Activated gamma-delta T cell (primary cell): ENCODE measurements around the gene PTPN1.
"Not testable (repeated sequence)": the region's sequence is repeated elsewhere in the genome, so short reads cannot be mapped to it uniquely, and the experiment has no call there.

Source experiments
- DNase-seq: peaks from one replicate; lab custom pipeline; 2025; lab: John Stamatoyannopoulos, UW

The PTPN1 gene

DNA sequence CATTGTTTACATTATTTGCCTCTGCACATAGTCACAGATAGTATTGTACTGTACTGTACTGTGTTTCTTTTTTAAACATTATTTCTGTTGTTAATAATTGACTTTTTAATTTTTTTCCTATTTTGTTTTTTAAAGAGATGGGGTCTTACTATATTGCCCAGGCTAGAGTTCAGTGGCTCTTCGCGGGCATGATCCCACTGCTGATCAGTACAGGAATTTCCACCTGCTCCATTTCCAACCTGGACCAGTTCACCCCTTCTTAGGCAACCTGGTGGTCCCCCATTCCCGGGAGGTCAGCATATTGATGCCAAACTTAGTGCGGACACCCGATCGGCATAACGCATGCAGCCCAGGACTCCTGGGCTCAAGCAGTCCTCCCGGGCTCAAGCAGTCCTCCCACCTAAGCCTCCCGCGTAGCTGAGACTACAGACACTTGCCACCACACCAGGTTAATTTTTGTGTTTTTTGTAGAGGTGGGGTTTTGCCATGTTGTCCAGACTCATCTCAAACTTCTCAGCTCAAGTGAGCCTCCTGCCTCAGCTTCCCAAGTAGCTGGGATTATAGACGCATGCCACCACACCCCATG lies 47.5 kb downstream of the PTPN1 start:
- no peak for DNase-seq

DNA sequence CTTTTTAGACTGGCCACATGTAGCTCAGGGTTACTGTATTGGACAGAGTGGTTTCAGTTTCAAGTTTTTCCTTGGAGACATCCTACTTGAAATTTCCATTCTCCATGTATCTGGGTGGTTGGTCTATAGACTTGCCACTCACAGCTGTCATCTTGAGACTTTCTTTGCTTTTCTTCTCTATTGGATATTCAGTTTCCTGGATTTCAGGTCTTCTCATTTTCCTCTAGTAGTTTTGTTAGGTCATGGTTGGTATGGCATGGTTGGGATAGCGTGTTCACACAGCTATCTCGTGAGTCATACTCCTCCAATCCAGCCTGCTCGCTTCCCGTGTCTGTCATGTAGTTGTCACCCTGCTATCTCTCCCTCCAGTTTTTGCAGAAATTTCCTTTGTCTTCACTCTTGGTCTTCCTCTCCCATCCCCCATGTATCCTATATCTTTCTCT lies 48.3 kb downstream of the PTPN1 start:
- no peak for DNase-seq

- DNase-seq = no peak
Observed at GRCh38 chr20:50559149-50559548, 49.0 kb downstream of the PTPN1 start.

DNA sequence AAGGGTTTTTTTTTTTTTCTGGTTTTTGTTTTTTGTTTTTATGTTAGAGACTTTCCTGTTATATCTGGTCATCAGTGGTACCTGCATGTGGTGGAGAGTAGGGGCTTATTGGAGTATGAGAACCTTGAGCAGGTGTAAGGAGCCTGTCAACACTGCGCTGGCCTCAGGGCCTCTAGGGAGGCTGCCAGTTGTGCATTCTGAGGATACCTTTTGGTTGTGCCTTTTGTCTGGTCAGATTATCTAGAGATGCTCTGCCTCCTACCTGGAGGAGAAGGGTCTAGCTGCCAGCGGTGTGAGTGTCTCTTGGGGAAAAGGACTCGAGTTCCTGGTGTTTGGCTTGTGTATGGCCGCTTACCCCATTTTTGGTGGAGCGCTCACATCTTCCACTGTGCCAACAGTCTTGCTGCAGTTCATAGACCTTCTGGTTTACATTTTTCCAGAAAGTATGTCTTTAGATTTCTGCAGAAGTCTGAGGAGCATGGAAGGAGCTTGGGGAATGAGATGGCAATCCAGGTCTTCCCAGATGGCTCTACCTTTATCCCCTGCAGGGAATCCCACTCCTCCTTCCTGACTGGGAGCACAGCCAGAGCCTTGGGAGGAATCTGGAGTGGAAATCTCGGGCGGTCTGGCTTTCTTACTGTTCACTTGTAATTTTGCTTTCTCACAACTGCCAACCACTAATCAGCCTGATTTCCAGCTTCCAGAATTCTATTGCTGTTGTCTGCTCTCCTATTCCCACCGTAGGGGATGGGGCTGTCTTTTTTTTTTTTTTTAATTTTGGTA lies 49.9 kb downstream of the PTPN1 start:
- DNase-seq = no peak

DNA sequence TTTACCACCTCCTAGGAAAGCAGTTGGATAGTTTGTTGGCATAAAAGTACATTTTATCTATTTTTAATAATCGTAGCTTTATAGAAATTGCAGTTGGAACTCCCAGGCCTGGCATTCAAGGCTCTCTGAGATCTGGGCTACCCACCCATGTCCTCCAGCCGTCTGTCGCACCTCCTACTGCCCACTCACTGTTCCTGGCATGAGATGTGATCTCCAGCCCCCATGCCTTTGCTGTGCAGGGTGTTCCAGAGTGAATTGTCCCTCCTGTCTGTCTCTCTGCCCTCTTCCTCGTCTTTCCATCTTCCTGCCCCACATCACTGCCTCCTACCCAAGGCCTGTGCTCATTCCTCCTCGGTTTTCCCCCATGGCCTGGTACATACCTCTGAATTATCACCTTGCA lies 50.7 kb downstream of the PTPN1 start:
- DNase-seq = no peak

DNA sequence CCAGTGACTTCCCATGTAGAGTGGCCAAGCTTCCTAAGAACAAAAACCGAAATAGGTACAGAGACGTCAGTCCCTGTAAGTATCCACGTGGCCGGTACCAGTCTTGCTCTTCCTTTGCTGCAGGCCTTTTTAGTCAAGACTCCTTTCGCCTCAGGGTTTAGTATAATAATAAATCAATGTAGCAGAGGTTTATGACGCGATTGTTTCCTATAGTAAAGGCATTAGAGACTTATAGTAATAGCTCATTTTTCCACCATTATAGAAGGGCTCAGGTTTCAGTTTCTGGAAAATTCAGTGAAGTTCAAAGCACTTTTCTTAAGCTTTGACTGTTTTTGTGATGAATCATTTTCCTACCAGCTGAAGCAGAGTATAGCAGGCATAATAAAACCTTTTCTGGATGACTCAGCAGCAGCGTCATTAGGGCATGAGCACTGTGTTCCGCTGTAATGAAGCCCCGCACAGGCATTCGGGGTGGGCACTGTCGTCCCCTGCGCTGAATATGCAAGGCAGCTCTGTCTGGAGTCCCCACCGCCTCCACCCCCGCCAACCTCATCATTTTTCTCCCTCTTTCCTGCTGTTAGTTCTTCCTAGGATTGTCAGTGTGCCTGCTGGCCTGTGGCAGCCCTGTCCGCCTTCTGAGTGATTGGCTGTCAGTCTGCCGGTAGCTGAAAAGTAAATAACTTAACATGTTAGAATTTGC lies 51.3 kb downstream of the PTPN1 start:
- no peak for DNase-seq

GRCh38 chr20:50562262-50562701 lies 52.1 kb downstream of the PTPN1 start:
- DNase-seq = no peak

DNA sequence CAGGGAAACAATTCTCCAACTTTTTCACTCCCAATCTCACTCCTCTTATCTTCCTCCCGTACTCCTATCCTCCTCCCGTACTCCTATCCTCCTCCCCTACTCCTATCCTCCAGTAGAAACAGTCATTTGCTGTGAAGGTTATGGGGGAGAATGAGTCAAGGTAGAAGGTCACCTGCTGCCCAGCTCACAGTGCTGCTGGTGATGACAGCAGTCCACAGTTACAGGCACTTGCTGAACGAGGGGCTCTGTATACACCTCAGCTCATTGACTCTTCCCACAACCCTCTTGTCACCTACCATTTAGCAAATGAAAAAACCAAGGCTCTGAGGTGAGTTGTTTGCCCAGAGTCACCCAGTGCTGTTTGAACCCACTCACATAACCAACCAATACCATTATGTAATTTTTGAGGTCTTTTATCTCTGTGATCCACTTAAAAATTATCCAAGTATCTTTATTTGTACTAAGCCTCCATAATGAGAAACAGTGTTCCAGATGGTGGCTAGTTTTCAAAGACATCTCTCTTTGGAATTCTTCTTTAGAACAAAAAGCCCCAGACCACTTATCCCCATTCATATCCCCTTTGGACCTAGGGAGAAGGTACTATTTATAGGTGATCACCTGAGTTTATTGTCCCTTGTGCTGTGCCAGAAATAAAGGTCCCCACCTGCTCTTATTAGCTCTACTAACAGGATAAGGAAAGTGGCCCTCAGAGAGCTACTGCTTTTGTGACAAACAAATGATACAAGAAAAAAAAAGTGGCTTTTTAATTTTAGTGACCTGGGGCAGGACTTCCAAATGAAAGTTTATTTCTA lies 53.2 kb downstream of the PTPN1 start:
- DNase-seq = no peak

DNA sequence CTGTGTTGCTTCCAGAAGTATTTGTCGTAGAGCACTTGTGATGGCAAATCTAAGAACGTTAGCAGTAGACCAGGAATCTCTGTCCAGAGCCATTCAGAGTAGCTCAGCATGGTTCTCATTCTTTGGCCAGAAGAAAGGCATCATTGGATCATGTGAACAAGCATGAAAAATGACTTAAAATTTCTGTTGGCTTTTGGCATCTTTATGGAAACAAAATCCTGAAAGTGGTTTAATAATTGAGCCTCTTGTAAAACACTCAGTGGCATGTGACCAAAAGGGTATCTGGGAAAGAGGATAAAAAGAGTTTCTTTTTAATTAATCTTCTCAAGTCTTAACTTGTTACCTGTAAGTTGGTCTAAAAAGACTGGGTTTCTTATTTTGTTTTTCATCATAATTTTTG lies 55.2 kb downstream of the PTPN1 start:
- DNase-seq = no peak

GRCh38 chr20:50565871-50566270 lies 55.7 kb downstream of the PTPN1 start:
- no peak for DNase-seq

DNA sequence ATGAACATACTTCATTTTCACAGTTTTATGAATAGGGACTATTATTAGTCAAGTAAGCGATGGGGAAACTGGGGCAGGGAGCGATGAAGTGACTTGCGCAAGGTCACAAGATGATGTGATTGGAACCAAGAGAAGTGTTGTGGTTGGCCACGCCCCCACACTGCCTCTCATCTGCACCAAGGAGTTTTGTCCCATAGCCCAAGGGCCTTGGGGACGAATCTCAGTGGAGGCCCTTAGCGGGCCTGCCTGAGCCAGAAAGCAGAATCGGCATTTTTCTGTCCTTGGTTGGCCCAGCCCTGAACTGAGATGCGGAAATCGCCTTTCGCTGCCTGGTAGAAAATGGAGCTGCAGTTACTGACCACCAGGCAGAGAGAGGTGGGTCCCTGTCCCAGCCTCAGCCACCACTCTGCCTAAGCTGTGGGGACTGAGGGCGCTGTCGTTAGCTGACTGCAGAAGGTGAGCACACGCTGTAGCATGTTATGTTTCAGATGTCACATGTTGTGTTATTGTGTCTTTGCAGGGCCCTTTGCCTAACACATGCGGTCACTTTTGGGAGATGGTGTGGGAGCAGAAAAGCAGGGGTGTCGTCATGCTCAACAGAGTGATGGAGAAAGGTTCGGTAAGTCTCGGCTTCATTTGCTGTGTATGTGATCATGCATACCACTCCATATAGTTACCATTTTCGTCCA lies 57.8 kb downstream of the PTPN1 start:
- no peak for DNase-seq

- no peak for DNase-seq
Observed at GRCh38 chr20:50568549-50568942, 58.4 kb downstream of the PTPN1 start.

DNA sequence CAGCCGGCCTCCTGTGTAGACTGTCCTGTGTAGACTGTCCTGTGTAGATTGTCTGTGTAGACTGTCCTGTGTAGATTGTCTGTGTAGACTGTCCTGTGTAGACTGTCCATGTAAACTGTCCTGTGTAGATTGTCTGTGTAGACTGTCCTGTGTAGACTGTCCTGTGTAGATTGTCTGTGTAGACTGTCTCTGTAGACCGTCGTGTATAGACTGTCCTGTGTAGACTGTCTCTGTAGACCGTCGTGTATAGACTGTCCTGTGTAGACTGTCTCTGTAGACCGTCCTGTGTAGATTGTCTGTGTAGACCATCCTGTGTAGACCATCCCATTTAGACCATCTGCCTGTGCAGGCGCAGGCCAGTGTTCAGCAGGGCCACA lies 59.3 kb downstream of the PTPN1 start:
- DNase-seq = not testable (repeated sequence)

- DNase-seq = no peak
Observed at GRCh38 chr20:50569864-50570836, 60.0 kb downstream of the PTPN1 start.

DNA sequence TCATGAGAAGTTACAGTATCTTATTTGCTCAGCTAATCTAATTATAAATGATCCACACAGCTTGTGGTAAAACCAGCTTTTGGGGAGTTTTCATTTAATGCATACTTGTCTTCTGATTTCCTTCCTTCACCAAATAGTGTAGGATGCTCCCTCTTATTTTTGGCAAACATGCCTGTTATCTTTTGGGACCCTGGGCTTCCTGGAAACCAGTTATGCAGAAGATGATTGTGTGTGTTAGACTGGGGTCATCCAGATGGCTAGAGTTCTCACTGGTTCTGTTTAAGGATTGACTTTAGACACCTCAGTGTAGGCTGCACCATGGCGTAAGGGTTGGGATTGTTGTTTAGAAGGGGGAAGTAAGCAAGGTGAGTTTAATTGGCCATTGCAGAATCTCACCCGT lies 61.3 kb downstream of the PTPN1 start:
- no peak for DNase-seq

- DNase-seq = no peak
Observed at GRCh38 chr20:50572938-50573777, 63.0 kb downstream of the PTPN1 start.

- DNase-seq = no peak
Observed at GRCh38 chr20:50574108-50574507, 63.9 kb downstream of the PTPN1 start.

DNA sequence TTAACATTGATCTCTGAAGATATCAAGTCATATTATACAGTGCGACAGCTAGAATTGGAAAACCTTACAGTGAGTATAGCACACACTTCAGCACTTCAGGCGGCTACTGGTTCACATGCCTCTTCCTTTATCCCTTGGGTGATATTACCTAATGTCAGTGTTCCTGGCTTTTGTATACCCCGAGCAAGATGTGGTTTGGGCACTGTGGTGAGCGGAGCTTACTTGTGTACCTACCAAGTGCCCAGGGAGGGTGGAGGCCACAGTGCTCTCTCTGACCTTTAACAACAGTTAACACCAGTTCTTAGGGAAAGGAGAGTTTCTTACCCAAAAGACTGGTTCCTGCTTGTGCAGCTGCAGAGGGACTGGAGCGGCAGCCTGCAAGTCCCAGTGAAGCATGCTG lies 64.4 kb downstream of the PTPN1 start:
- no peak for DNase-seq
